HG02870 (cell line): ENCODE measurements around the gene GMIP.

Source experiments
- ATAC-seq: cut with Tn5 transposase; IDR thresholded peaks from one replicate; pipeline ENCODE4 v1.9.1; 2021; ENCODE audit warnings: mild to moderate bottlenecking, moderate library complexity; ENCODE audit not compliant: unreplicated experiment

GMIP gene

DNA sequence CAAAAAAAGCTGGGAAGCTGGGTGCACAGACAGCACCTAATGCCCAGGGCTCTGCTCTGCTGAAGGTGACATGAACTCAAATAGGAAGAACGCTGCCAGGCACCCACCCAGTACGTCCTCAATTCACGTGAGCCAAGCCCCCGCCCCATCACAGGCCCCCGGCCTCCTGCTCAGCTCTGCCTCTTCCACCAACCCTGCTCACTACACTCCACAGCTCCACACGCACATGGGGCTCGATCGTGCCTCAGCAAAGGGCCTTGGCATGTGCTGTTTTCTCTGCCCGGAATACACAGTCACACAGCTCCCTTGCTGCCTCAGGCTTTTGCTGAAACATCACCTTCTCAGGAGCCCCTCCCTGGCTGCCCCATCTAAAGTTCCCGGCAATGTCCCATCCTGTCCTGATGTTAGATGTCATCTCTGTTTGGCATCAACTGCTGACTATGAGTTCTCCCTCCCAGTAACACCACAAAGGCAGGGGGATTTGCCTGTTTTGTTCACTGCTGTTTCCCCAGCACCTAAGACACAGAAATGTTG lies 17.8 kb upstream of the GMIP start:
- no peak for ATAC-seq

DNA sequence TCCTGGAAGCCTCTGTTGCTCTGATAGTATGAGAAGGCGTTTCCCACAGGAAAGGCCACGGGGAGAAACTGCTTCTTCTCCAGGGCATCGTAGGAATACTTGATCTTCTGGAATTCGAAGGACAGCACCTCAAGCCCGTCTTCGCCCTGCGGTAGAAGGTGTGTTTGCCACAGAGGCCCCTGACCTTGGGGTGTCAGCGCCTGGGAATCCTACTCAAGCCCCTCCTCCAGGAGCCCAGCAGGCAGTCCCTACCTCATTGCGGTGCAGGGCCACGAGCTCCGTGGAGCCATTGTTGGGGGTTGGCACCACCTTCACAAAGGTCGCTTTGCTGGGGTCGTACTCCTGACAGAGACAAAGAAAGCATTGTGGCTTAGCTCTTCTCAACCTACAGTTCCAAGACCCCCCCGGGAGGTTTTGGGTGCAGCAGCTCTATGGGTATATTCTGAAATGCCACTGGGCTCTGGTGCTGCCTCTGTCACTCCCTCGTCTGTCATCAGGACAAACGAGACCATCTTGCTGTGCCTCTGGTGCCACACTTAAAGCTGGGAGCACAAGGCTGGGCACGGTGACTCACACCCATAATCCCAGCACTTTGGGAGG lies 16.3 kb upstream of the GMIP start:
- no peak for ATAC-seq

DNA sequence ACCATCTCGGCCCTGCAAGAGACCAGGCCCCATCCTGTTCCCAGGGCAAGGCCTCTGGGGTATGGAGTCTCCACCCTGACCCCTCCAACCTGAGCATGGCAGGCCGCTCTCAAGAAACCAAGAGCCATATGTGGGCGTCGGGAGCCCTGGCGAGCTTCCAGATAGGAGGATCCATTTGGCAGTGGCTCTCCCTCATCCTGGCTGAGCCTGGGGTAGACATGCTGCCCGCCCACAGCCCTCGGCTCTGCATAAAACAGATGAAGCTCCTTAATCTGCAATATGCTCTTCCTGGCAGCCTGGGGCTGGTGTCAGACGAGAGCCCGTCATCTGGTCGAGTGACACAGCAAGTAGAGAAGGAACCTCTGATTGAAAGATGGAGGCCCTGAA lies 13.9 kb upstream of the GMIP start:
- no peak for ATAC-seq

DNA sequence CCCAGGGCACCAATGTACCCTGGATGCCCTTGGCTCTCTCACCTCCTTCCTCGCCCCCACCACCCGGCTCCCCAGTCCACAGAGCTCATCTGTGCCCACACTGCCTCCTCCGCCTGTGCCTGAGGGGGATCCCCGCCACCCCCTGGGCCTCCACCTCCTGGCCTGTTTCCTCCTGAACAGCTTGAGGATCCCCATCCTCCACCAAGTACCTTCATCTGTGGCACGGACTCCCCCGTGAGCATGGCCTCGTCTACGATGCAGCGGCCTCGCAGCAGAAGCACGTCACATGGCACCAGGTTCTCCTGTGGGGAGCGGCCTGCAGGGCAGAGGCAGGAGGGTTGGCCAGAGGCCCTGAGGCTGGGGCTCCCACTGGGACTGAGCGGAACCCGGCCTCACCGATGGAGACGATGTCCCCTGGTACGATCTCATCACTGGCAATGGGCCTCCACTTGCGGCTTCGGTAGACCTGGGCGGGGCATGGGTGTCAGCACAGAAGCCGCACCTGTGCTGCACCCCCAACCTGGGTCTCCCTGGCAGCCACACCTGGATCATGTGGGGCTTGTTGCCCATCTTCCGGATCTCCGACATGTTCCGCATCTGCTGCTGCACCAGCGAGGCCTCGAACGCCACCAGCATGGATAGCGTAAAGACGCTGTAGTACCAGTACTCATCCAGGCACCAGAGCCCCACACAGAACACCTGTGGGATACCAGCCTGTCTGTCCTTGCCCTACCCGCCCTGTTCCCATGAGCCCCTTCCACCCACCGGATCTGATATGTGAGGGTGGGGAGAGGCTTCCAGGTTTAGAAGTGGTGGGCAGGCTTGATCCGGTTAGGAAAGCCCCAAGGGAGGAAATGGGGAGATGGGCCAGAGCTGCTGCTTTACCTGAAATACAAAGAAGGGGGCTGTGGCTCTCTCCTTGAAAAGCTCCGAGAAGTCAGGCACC lies 13.3 kb upstream of the GMIP start:
- ATAC-seq = no peak

DNA sequence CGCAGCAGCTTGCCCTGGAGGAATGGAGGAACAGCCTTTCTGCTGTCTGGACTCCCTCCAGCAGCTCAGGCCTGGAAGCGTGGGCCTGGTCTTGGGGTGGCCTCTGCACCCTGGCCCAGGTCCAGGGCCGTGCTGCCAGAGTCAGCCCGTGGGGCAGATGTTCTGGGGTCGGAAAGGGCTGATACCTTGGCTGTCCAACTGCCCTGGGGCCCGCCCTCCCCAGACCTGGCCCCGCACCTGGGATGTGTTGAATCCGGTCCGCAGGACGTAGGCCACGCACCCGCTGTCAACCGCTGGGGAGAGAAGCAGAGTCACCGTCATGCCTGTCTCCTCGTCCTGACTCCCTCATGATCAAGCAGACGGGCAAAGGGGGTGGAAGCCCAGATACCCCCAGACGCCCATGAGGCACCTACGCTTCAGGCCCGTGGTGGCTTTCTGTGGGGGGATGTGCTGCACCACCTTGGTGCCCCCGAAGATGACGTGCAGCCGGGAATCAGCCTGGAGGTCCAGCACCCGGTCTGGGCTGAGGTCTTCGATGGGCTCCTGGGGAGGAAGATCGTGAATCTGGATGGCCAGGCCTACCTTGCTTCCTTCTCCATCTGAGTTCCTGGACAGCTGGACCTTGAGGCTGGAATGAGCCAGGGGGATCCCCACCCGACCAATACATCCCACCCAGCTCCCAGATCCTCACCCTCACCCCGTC lies 12.3 kb upstream of the GMIP start:
- ATAC-seq = no peak

DNA sequence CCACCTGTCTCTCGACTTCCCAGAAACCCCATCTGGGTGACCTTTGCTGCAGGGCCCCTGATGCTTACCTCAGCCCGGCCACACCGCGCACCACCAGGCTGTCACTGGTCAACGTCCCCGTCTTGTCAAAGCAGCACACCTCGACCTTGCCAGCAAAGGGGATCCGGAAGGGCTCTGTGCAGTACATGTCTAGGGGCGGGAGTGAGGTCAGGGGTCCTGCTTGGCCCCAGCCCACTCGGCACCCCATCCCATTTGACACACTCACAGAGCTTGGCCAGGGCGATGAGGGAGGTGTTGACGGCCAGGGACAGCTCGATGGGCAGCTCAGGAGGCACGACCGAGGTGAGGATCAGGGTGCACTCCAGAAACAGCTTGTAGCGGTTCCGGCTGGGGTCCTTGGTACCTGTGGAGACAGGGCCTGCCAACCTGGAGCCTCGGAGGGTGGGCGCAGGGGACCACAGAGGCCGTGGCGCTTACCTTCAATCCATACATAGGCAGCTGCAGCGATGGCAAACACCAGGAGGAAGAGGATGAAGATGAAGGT lies 11.7 kb upstream of the GMIP start:
- ATAC-seq = no peak

DNA sequence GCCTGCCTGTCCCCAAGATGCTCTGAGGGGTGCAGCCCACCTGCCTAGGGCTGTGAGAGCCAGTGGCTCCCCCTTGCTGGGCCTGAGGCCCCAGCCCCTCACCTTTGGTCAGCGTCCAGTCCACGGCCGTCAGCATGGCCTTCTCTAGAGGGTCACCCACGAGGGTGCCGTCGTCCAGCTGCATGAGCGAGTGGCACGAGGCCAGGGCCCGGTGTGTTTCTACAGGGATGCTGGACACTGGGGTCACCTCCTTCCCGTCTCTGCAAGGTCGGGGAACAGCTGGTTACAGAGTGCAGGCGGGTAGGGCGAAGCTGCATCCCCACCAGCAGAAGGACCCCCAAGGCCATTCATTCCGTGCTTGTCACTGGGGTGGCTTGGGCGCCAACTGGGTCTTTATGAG lies 11.0 kb upstream of the GMIP start:
- no peak for ATAC-seq

DNA sequence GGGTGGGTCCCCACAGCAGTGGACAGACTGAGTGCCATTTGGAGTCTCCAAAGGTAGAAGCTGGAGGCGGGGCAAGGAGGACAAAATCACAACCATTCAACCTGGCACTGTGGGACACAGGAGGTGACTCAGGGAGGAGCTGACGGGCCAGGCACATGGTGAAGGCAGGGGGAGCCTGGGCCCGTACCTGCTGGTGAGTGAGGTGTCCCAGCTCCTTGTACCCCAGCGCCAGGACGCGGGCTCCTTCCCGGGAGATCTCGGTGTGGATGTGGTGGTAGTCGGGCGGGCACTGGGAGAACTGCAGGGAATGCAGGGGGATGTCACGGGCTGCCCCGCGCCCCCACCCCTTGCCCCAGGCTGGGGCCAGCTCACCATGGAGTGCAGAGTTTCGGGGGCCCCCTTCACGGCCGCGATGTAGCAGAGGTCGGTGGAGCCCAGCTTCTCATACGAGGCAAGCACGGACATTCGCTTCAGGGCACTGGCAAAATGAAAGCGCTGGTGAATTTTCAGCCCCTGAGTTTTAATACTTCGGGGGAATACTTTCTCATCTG lies 10.2 kb upstream of the GMIP start:
- ATAC-seq = no peak

DNA sequence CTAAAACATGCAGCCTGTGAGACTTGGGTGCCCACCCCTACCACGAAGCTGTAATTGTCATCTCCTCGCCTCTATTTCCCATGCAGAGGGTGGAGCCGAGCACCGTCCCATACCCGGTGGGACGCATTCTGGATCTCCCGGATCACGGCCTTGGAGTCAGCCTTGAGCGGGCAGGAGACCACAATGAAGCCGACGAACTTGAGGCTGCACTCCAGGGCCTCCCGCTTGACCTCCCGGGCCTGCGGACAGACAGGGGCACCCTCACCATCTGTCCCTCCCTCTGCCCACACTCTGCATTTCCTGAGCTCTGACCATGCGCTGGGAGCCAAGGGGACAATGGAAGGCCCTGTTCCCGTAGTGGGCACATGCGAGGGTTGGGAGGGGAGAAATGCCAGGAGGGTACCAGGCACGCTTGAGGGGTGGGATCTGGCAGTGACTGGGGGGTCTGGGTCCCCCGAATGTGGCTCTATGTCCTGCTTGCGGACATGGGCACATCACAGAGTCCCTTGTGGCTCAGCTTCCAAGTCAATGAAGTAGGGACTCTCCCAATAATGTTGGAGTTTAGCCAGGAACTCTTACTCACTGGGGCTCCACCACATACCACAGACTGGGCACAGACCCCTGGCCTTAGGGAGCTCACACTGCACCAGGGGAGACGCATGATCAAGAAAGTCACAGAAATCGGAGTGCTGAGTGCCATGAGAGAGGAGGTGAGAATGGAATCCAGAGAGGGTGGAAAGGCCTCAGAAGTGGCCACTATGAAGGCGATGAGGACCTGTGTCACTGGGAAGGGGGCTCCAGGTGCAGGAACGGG lies 9.2 kb upstream of the GMIP start:
- no peak for ATAC-seq

DNA sequence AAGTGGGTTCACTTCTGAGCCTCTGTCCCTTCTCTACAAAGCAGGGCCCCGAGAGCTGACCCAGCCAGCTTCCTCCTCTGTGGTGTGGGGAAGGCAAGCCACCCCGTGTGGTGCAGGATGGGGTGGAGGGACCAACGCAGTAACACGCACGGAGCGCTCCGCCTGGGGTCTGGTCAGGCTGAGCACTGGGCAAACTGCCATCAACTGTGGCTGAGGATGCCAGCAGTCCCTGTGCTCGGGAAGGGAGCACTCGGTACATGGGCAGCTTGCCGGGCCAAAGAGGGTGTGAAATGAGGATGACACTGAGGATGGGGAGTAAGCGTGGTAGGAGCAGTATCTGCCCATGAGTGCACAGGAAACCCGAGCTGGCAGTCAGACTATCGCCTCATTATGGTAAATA lies 7.6 kb upstream of the GMIP start:
- no peak for ATAC-seq

DNA sequence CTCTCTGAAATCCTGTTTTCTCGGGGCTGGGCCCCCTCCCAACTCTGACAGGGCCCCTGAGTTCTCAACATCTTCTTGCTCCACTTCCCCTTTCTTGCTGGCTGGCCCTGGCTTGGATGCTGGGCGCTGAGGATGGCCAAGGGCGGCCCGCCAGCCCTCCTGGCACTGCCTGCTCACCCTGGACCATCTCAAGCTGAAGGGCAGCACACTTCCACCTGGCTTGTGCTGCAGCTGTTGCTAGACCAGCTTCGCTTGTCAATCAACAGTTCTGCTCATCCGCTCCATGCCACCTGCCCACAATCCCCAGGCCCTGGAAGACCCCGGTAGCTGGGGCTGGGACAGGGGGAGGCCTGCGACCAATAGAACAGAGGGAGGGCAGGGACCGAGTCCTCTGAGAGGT lies 6.9 kb upstream of the GMIP start:
- ATAC-seq = no peak

DNA sequence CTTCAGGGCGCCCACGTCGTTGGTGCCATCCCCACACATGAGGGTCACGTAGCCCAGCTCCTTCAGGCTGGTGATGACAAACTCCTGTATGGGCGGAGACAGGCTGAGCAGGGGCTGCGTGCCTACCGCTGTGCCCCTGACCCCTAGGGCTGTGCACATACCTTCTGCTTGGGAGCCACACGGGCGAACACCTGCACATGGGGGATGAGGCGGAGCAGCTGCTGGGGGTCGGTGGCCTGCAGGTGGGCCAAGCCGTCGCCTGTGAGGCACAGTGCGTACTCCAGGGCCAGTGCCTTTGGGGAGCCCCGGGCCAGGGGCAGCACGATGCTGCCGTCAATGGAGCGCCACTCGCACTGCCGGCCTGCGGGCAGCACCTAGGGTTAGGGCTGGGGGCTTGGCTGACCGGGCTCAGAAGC lies 6.1 kb upstream of the GMIP start:
- ATAC-seq = no peak

DNA sequence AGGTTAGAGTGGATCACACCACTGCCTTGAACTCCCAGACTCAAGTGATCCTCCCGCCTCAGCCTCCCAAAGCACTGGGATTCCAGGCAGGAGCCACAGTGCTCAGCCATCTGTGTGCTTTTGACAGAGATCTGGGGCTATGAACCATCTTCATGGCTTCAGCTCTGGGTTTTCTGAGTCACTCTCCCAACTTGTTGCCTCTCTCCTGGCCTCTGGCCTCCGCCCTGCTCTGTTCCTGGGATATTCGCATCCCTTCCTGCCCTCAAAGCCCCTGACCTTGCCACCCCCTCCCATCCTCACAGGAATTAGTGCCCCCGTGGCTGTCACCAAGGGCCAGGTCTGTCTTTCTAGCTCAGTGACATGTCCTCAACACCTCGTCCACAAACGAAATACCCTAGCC lies 5.7 kb upstream of the GMIP start:
- ATAC-seq = no peak

DNA sequence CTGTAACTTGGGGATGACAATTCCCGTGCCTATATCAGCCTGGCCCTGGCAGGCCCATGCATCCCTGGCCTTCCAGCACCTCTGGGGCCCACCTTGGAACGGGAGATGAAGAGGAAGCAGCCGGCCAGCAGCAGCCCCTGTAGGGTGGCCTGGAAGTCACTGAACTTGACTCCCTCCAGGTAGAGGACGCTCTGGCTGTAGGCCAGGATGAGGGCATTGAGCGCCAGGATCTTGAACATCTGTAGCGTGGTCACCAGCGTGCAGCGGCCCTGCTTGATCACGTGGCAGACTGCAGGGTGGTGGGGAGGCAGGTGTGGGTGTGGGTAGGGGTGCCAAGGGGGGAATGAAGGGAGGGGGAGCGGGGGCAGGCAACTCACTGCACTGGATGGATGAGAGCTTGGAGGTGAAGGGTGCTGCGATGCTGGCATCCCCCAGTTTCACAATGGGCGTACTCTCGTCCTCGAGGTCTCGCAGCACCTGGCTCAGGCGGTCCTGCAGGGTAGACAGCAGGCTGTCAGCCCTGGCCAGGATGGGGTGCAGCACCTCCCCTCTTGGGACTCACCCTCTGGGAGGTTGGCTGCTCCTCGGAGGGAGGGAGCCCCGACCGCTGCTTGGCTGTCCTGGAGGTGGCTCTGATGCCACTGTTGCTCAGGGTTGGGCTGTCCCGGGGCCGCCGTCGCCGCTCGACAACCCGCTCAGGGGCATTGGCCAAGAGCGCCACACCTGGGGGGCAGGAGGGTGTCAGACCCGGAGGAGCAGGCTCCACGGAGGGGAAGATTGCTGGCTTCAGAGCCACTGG lies 3.8 kb upstream of the GMIP start:
- no peak for ATAC-seq

DNA sequence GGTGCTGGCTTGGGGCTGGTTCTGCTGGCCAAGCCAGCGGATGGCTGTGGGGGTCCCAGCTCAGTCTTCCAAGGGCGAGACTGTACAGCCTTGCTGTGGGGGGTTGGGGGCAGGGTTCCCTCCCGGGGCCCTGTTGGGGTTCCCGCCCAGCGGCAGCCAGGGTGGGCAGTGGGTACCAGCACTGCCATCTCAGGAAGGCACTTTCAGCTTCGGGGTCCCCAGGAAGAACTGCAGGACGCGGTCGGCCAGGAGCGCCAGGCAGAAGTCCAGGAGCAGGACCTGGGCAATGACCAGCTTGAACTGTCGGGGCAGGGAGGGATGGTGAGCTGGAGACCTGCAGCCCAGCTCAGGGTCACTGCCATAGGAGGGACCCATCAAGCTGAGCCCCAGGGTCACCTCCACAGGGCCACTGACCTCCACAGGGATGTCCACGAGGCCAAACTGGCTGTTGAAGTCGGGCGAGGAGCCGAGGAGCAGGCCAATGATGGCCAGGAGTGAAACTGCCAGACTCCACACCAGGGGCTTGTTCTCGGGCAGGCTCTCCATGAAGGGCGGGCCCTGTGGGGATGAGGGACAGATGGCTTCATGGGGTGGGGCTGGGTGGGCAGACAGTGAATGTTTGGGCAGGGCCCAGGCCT lies 1.9 kb upstream of the GMIP start:
- ATAC-seq = no peak

DNA sequence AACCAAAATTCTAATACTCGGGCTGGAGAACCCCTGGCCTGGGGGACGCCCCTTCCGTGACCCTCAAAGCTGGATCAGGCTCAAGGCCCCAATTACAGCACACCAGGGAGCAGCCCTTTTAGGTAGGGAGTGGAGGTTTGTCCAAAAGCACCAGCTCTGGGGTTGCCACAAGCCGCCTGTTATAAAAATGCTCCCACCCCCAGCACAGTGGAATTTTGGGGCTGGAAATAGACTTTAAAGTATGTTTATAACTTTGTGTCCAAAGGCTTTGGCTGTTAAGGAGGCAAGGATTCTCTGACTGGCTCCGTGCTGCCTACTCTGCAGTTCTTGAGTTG lies 564 bp upstream of the GMIP start:
- ATAC-seq = no peak

DNA sequence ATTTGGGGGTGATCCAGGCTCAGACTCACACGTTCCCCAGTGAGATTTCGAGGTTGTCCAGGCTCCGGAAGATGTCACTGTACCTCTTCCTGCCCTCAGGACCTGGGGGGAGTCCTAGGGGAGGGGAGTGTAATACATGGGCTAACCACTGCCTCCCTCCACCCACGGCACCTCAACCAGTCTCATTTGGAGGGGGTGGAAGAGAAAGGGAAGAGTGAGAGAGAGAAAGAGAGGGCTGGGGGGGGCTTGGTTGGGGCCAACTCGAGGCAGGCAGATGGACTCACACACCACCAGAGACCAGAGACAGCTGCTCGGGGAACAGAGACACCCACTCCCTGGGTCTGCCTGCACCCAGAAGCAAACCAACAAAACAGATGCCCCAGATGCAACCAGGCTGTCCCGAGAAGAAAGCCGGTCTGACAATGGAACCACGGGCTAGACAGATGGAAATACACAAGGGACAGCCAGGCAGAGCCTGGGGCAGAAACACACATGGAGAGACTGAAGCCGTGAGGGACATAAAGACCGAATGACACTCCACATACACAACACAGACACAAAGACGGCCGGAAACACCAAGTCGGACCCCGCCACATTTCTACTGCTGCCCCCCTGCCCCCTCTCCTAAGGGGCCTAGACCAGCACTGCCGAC lies 825 bp downstream of the GMIP start:
- no peak for ATAC-seq

DNA sequence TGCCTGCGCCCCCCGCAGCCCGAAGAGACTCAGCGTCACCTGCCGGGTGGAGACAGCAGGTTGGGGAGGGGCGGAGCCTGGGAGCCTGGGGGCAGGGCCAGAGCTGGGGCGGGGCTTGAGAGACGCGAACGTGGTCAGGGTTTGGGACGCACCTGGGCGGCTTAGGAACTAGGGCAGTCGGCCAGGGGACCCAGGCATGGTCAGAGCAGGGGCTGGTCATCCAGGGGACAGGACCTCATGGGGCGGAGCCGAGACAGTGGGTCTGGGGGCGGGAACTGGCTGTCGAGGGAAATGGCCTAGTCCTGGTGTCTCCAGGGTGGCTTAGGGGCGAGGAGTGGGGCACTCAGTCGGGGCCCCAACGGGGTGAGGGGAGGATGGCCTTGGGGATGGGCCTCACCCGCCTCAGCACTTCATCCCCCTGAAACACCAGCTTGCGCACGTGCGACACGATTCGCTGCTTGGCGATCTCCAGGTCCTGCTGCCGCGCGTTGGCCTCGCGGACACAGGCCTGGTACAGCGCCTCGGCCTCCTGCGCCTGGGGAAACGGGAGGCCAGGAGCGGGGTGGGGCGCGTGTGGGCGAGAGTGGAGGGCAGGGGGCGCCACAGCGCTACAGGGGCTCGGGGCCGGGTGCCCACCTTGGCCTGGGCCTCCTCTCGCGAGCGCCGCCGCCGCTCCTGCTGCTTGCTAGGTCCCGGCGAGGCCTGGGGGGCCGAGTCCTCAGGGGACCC lies 5.8 kb downstream of the GMIP start:
- no peak for ATAC-seq
